ENCODE data around the gene TBL2. TPM values are rescaled to one million over a fixed set of nuclear protein-coding genes. Genes with fewer than 3 reads are reported as not detected.

Gene TBL2
- 110 and 120 TPM in 2 replicates for total RNA-seq

GRCh38 chr7:73578342-73579128, at the start of gene TBL2:
Gene TBL2, minus strand, starts transcription at chr7:73578579. Its CDS starts 30 bp downstream, at chr7:73578549.

GRCh38 chr7:73623798-73624668, 45.7 kb upstream of the TBL2 start, which contains the start of gene MLXIPL:
Gene MLXIPL, minus strand, starts transcription at chr7:73624522. Its CDS starts 30 bp downstream, at chr7:73624492.

GRCh38 chr7:73557397-73558257, 20.8 kb downstream of the TBL2 start, which contains the start of gene BCL7B:
Gene BCL7B, minus strand, starts transcription at chr7:73557690. Its CDS starts 112 bp downstream, at chr7:73557578.

GRCh38 chr7:73522105-73522872, 56.1 kb downstream of the TBL2 start, which contains the start of gene BAZ1B:
Gene BAZ1B, minus strand, starts transcription at chr7:73522293. Its CDS starts 360 bp downstream, at chr7:73521933.

Other genes starting within 250 kb of the TBL2 start
- gene FZD9, start 144.8 kb downstream of the TBL2 start, total RNA-seq, result 0.44 and 0.75 TPM in 2 replicates
- gene BAZ1B, start 56.3 kb downstream of the TBL2 start, total RNA-seq, result 66.6 and 80.3 TPM in 2 replicates
- 22.7 and 26.1 TPM in 2 replicates for gene BCL7B, start 20.9 kb downstream of the TBL2 start, total RNA-seq
- gene MLXIPL, start 45.9 kb upstream of the TBL2 start, total RNA-seq, result not detected in 2 replicates
- gene VPS37D, start 89.3 kb upstream of the TBL2 start, total RNA-seq, result 3.3 and 9.2 TPM in 2 replicates
- gene DNAJC30, start 104.9 kb upstream of the TBL2 start, total RNA-seq, result 1.8 and 2.2 TPM in 2 replicates
- 47.5 and 66.5 TPM in 2 replicates for gene BUD23, start 105.0 kb upstream of the TBL2 start, total RNA-seq
- 17.4 and 32.3 TPM in 2 replicates for gene STX1A, start 141.1 kb upstream of the TBL2 start, total RNA-seq
- 17.0 and 37.1 TPM in 2 replicates for gene ABHD11, start 160.2 kb upstream of the TBL2 start, total RNA-seq
- gene CLDN3, start 191.7 kb upstream of the TBL2 start, total RNA-seq, result 0.12 and 0.44 TPM in 2 replicates

Measured in uterine smooth muscle cell (primary cell).